NCI-H146 (cell line): ENCODE measurements around the gene KIRREL3.

Experiments used
- DNase-seq: peaks from one replicate; lab custom pipeline; 2025; lab: John Stamatoyannopoulos, UW

The KIRREL3 gene

GRCh38 chr11:126512251-126512650, 488.3 kb downstream of the KIRREL3 start:
- DNase-seq, result no peak

GRCh38 chr11:126511475-126512115, 489.0 kb downstream of the KIRREL3 start:
- DNase-seq, result no peak

- DNase-seq, result no peak
Measured at GRCh38 chr11:126510621-126511370, 489.8 kb downstream of the KIRREL3 start.

- no peak for DNase-seq
Measured at GRCh38 chr11:126507646-126508045, 492.9 kb downstream of the KIRREL3 start.

- DNase-seq, result no peak
Measured at GRCh38 chr11:126506789-126507188, 493.8 kb downstream of the KIRREL3 start.

- DNase-seq, result no peak
Measured at GRCh38 chr11:126502982-126503381, 497.6 kb downstream of the KIRREL3 start.

GRCh38 chr11:126502159-126502558, 498.4 kb downstream of the KIRREL3 start:
- no peak for DNase-seq

- DNase-seq, result no peak
Measured at GRCh38 chr11:126501641-126502040, 498.9 kb downstream of the KIRREL3 start.

- no peak for DNase-seq
Measured at GRCh38 chr11:126500981-126501380, 499.6 kb downstream of the KIRREL3 start.

- no peak for DNase-seq
Measured at GRCh38 chr11:126499131-126499752, 501.3 kb downstream of the KIRREL3 start.

- DNase-seq, result no peak
Measured at GRCh38 chr11:126498281-126498680, 502.3 kb downstream of the KIRREL3 start.

- no peak for DNase-seq
Measured at GRCh38 chr11:126497581-126498122, 502.9 kb downstream of the KIRREL3 start.

- no peak for DNase-seq
Measured at GRCh38 chr11:126496576-126497337, 503.8 kb downstream of the KIRREL3 start.

- no peak for DNase-seq
Measured at GRCh38 chr11:126495281-126496220, 505.0 kb downstream of the KIRREL3 start.

- DNase-seq, result no peak
Measured at GRCh38 chr11:126494831-126495230, 505.7 kb downstream of the KIRREL3 start.

- DNase-seq, result no peak
Measured at GRCh38 chr11:126492331-126493082, 508.1 kb downstream of the KIRREL3 start.

GRCh38 chr11:126491092-126491491, 509.5 kb downstream of the KIRREL3 start:
- no peak for DNase-seq

GRCh38 chr11:126489836-126490660, 510.5 kb downstream of the KIRREL3 start:
- no peak for DNase-seq
